ENCODE data around the gene ANKRD23. TPM values are rescaled to one million over a fixed set of nuclear protein-coding genes. Genes with fewer than 3 reads are reported as not detected.

ANKRD23 gene
- total RNA-seq, 1 donor from 2014 or later, result 5.7 TPM

GRCh38 chr2:96857667-96858372 is 14.0 kb upstream of the ANKRD23 start, which contains the start of gene ANKRD39:
ANKRD39 (minus strand) TSS chr2:96858016; CDS start chr2:96857987, 29 bp downstream.
- Mint-ChIP-seq H3K36me3 (ENCODE audit: unreplicated experiment) (no peaks in the 10 kb centered on the region), H3K27me3 (ENCODE audit: unreplicated experiment) (peaks cover 5% of the 10 kb centered on the region), H3K4me1 (ENCODE audit: low read depth, unreplicated experiment) (peaks cover 17% of the 10 kb centered on the region), H3K4me3 (ENCODE audit: unreplicated experiment) (peak within 1 kb of the TSS; percentile 97), H3K9me3 (ENCODE audit: unreplicated experiment) (peaks cover 4% of the 10 kb centered on the region), H3K27ac (ENCODE audit: unreplicated experiment) (peak within 1 kb of the TSS; percentile 89)
- peak; percentile 45 for TF ChIP-seq CTCF (IDR thresholded peaks at IDR 0.05; ENCODE audit: partially characterized antibody, unreplicated experiment)
- DNase-seq, result peak; percentile 99

GRCh38 chr2:96856776-96857666 is 13.2 kb upstream of the ANKRD23 start:
- Mint-ChIP-seq H3K9me3 (ENCODE audit: unreplicated experiment) (peaks cover 2% of the 10 kb centered on the region), H3K27me3 (ENCODE audit: unreplicated experiment) (peaks cover 5% of the 10 kb centered on the region), H3K4me1 (ENCODE audit: low read depth, unreplicated experiment) (peaks cover 17% of the 10 kb centered on the region), H3K4me3 (ENCODE audit: unreplicated experiment) (peak overlapping the region; percentile 97), H3K36me3 (ENCODE audit: unreplicated experiment) (no peaks in the 10 kb centered on the region), H3K27ac (ENCODE audit: unreplicated experiment) (peak overlapping the region; percentile 89)
- no peak for DNase-seq
- no peak for TF ChIP-seq CTCF (IDR thresholded peaks at IDR 0.05; ENCODE audit: partially characterized antibody, unreplicated experiment)

- peaks cover 5% of the 10 kb centered on the region for H3K9me3 Mint-ChIP-seq (ENCODE audit: unreplicated experiment)
- TF ChIP-seq CTCF (IDR thresholded peaks at IDR 0.05; ENCODE audit: partially characterized antibody, unreplicated experiment), result no peak
- no peak for DNase-seq
- peaks cover 5% of the 10 kb centered on the region for H3K27me3 Mint-ChIP-seq (ENCODE audit: unreplicated experiment)
- no peak overlapping the region for H3K4me3 Mint-ChIP-seq (ENCODE audit: unreplicated experiment)
- peaks cover 8% of the 10 kb centered on the region for H3K4me1 Mint-ChIP-seq (ENCODE audit: low read depth, unreplicated experiment)
- no peak overlapping the region for H3K27ac Mint-ChIP-seq (ENCODE audit: unreplicated experiment)
- H3K36me3 Mint-ChIP-seq (ENCODE audit: unreplicated experiment), result no peaks in the 10 kb centered on the region
Measured at GRCh38 chr2:96853321-96853720, 9.5 kb upstream of the ANKRD23 start.

- Mint-ChIP-seq H3K9me3 (ENCODE audit: unreplicated experiment) (peaks cover 6% of the 10 kb centered on the region), H3K27ac (ENCODE audit: unreplicated experiment) (no peak overlapping the region), H3K36me3 (ENCODE audit: unreplicated experiment) (no peaks in the 10 kb centered on the region), H3K4me3 (ENCODE audit: unreplicated experiment) (no peak overlapping the region), H3K27me3 (ENCODE audit: unreplicated experiment) (peaks cover 5% of the 10 kb centered on the region), H3K4me1 (ENCODE audit: low read depth, unreplicated experiment) (peaks cover 12% of the 10 kb centered on the region)
- no peak for DNase-seq
- TF ChIP-seq CTCF (IDR thresholded peaks at IDR 0.05; ENCODE audit: partially characterized antibody, unreplicated experiment), result no peak
Measured at GRCh38 chr2:96852667-96853066, 8.8 kb upstream of the ANKRD23 start.
